Neural cell (in vitro differentiated cells): Measurements from ENCODE around the gene MYO1F. TPM values are rescaled to one million over a fixed set of nuclear protein-coding genes. Genes with fewer than 3 reads are reported as not detected.

Source experiments
- H2AFZ ChIP-seq: fragments of 200-600, 300-800 bp; sonication (generic), shearing (Covaris generic); 2 replicates; pipeline ENCODE4 v1.6.0; 2014; ENCODE audit warnings: low read depth, mild to moderate bottlenecking, antibody characterized with exemption, low read length, moderate library complexity
- H3F3A ChIP-seq: fragments of 200-600 bp; shearing (Covaris generic); 2 replicates; pipeline ENCODE4 v1.6.1; 2016; ENCODE audit warnings: mild to moderate bottlenecking, moderate library complexity, mixed read lengths, antibody characterized with exemption, low read length; ENCODE audit not compliant: insufficient read depth, poor library complexity, severe bottlenecking
- H3K27ac ChIP-seq: fragments of 200-600, 300-800 bp; sonication (generic), shearing (Covaris generic); 2 replicates; pipeline ENCODE4 v1.5.1; 2014; ENCODE audit warnings: mild to moderate bottlenecking, low read length, moderate library complexity
- H3K27me3 ChIP-seq: fragments of 300-800, 200-600 bp; sonication (generic), shearing (Covaris generic); 2 replicates; pipeline ENCODE4 v1.6.0; 2014; ENCODE audit warnings: mild to moderate bottlenecking, low read depth, low read length, moderate library complexity; ENCODE audit not compliant: insufficient read depth
- H3K36me3 ChIP-seq: fragments of 300-800, 200-600 bp; sonication (generic), shearing (Covaris generic); 2 replicates; pipeline ENCODE4 v1.5.1; 2014; ENCODE audit warnings: mild to moderate bottlenecking, antibody characterized with exemption, low read length, moderate library complexity; ENCODE audit not compliant: insufficient read depth
- H3K4me2 ChIP-seq: fragments of 300-800, 200-600 bp; sonication (generic), shearing (Covaris generic); 2 replicates; pipeline ENCODE4 v1.6.0; 2014; ENCODE audit warnings: mild to moderate bottlenecking, low read length
- H3K4me3 ChIP-seq: fragments of 300-800, 200-600 bp; sonication (generic), shearing (Covaris generic); 2 replicates; pipeline ENCODE4 v1.5.1; 2014; ENCODE audit warnings: mild to moderate bottlenecking, low read length, moderate library complexity
- H3K79me2 ChIP-seq: fragments of 200-600 bp; shearing (Covaris generic); replicated peaks from 2 replicates; pipeline ENCODE4 v1.6.0; 2014; ENCODE audit warnings: mild to moderate bottlenecking, low read length, moderate library complexity; ENCODE audit not compliant: insufficient read depth
- H3K9ac ChIP-seq: fragments of 300-800, 200-600 bp; sonication (generic), shearing (Covaris generic); 2 replicates; pipeline ENCODE4 v1.6.1; 2016; ENCODE audit warnings: mild to moderate bottlenecking, low read length, mixed read lengths
- H3K9me2 ChIP-seq: fragments of 200-600 bp; shearing (Covaris generic); 2 replicates; pipeline ENCODE4 v1.6.1; 2016; ENCODE audit warnings: mild to moderate bottlenecking, low read length, mixed read lengths; ENCODE audit not compliant: insufficient read depth
- H3K9me3 ChIP-seq: fragments of 200-600, 300-800 bp; sonication (generic), shearing (Covaris generic); 2 replicates; pipeline ENCODE4 v1.6.1; 2016; ENCODE audit warnings: mild to moderate bottlenecking, mixed run types, low read length, moderate library complexity, mixed read lengths
- H4K20me1 ChIP-seq: fragments of 200-600 bp; shearing (Covaris generic); 2 replicates; pipeline ENCODE4 v1.6.1; 2016; ENCODE audit warnings: mild to moderate bottlenecking, mixed run types; ENCODE audit not compliant: insufficient read depth
- EP300 ChIP-seq: fragments of 450-650 bp; conservative IDR thresholded peaks from 2 replicates; pipeline ENCODE4 v1.6.1; 2014; ENCODE audit warnings: antibody characterized with exemption, mild to moderate bottlenecking, moderate library complexity; ENCODE audit not compliant: poor library complexity, severe bottlenecking
- EZH2 ChIP-seq: fragments of 200-600, 300-800 bp; shearing (Covaris generic), sonication (generic); IDR thresholded peaks from 2 replicates; pipeline ENCODE4 v1.6.1; 2014; ENCODE audit warnings: antibody characterized with exemption, low read length, borderline replicate concordance, mild to moderate bottlenecking; ENCODE audit not compliant: insufficient read depth, poor library complexity, severe bottlenecking
- MXI1 ChIP-seq: fragments of 450-650 bp; conservative IDR thresholded peaks from 2 replicates; pipeline ENCODE4 v1.6.1; 2014; ENCODE audit warnings: antibody characterized with exemption, mild to moderate bottlenecking; ENCODE audit not compliant: poor library complexity, severe bottlenecking
- POLR2AphosphoS5 ChIP-seq: IDR thresholded peaks from 2 replicates; pipeline ENCODE4 v1.6.1; 2012
- RAD21 ChIP-seq: fragments of 450-650 bp; conservative IDR thresholded peaks from 2 replicates; pipeline ENCODE4 v1.6.1; 2014; ENCODE audit warnings: antibody characterized with exemption, mild to moderate bottlenecking, moderate library complexity
- SMC3 ChIP-seq: fragments of 450-650 bp; conservative IDR thresholded peaks from 2 replicates; pipeline ENCODE4 v1.6.1; 2014; ENCODE audit warnings: antibody characterized with exemption, mild to moderate bottlenecking, moderate library complexity; ENCODE audit not compliant: poor library complexity
- TAF1 ChIP-seq: IDR thresholded peaks from 2 replicates; pipeline ENCODE4 v1.6.1; 2012; ENCODE audit warnings: low read depth
- polyA plus RNA-seq: library from polyadenylated mRNA; depleted of rRNA; stranded (reverse); fragments of >200 nt; gene quantifications from 2 replicates; pipeline ENCODE4 v1.2.3, GENCODE V29; 2014
- TF ChIP-seq, protein P1 (sequence below): IDR thresholded peaks from 2 replicates; pipeline ENCODE4 v1.6.1; 2012; ENCODE audit warnings: borderline replicate concordance
- TF ChIP-seq, protein P2 (sequence below): fragments of 450-650 bp; IDR thresholded peaks from 2 replicates; pipeline ENCODE4 v1.5.1; 2014; ENCODE audit warnings: antibody characterized with exemption, mild to moderate bottlenecking, moderate library complexity; ENCODE audit not compliant: poor library complexity, severe bottlenecking

The MYO1F gene
- polyA plus RNA-seq, 1 donor from 2014 or later, result 0.40 TPM

DNA sequence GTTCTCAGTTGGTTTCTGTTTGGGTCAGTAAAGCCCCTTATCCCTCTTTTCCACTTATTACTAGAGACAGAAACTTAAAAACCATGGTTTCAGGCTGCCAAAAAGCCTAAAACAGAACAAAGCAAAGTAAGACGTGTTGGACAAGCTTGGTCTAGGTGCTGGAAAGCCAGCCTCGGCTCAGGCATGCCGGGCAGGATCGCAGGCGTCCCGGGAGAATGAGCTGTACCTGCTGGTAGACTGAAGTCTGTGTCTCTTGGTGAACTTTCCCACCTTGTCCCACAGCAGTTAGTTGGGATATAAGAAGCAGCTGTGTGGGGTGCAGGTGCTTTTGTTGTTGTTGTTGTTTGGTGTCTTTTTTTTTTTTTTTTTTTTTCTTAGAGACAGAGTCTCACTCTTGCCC is 95.6 kb downstream of the MYO1F start:
- H3K9ac ChIP-seq, result no peak overlapping the region
- H3K4me2 ChIP-seq, result no peak overlapping the region
- H4K20me1 ChIP-seq, result peaks cover 25% of the 10 kb centered on the region
- H2AFZ ChIP-seq, result no peak overlapping the region
- H3K27me3 ChIP-seq, result no peaks in the 10 kb centered on the region
- H3K79me2 ChIP-seq, result peaks cover 40% of the 10 kb centered on the region
- no peak for TF ChIP-seq SMC3
- TF ChIP-seq POLR2AphosphoS5, result no peak
- TF ChIP-seq MXI1, result no peak
- TF ChIP-seq EP300, result no peak
- TF ChIP-seq, protein P1, sequence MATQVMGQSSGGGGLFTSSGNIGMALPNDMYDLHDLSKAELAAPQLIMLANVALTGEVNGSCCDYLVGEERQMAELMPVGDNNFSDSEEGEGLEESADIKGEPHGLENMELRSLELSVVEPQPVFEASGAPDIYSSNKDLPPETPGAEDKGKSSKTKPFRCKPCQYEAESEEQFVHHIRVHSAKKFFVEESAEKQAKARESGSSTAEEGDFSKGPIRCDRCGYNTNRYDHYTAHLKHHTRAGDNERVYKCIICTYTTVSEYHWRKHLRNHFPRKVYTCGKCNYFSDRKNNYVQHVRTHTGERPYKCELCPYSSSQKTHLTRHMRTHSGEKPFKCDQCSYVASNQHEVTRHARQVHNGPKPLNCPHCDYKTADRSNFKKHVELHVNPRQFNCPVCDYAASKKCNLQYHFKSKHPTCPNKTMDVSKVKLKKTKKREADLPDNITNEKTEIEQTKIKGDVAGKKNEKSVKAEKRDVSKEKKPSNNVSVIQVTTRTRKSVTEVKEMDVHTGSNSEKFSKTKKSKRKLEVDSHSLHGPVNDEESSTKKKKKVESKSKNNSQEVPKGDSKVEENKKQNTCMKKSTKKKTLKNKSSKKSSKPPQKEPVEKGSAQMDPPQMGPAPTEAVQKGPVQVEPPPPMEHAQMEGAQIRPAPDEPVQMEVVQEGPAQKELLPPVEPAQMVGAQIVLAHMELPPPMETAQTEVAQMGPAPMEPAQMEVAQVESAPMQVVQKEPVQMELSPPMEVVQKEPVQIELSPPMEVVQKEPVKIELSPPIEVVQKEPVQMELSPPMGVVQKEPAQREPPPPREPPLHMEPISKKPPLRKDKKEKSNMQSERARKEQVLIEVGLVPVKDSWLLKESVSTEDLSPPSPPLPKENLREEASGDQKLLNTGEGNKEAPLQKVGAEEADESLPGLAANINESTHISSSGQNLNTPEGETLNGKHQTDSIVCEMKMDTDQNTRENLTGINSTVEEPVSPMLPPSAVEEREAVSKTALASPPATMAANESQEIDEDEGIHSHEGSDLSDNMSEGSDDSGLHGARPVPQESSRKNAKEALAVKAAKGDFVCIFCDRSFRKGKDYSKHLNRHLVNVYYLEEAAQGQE, result no peak
- no peak for TF ChIP-seq EZH2
- TF ChIP-seq, protein P2, sequence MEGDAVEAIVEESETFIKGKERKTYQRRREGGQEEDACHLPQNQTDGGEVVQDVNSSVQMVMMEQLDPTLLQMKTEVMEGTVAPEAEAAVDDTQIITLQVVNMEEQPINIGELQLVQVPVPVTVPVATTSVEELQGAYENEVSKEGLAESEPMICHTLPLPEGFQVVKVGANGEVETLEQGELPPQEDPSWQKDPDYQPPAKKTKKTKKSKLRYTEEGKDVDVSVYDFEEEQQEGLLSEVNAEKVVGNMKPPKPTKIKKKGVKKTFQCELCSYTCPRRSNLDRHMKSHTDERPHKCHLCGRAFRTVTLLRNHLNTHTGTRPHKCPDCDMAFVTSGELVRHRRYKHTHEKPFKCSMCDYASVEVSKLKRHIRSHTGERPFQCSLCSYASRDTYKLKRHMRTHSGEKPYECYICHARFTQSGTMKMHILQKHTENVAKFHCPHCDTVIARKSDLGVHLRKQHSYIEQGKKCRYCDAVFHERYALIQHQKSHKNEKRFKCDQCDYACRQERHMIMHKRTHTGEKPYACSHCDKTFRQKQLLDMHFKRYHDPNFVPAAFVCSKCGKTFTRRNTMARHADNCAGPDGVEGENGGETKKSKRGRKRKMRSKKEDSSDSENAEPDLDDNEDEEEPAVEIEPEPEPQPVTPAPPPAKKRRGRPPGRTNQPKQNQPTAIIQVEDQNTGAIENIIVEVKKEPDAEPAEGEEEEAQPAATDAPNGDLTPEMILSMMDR, result no peak
- TF ChIP-seq RAD21, result no peak
- no peak for TF ChIP-seq TAF1
- H3K36me3 ChIP-seq, result peaks cover 9% of the 10 kb centered on the region
- H3K27ac ChIP-seq, result no peak overlapping the region
- H3K4me3 ChIP-seq, result no peak overlapping the region
- no peaks in the 10 kb centered on the region for H3K9me3 ChIP-seq
- H3F3A ChIP-seq, result no peaks in the 10 kb centered on the region
- H3K9me2 ChIP-seq, result no peaks in the 10 kb centered on the region

DNA sequence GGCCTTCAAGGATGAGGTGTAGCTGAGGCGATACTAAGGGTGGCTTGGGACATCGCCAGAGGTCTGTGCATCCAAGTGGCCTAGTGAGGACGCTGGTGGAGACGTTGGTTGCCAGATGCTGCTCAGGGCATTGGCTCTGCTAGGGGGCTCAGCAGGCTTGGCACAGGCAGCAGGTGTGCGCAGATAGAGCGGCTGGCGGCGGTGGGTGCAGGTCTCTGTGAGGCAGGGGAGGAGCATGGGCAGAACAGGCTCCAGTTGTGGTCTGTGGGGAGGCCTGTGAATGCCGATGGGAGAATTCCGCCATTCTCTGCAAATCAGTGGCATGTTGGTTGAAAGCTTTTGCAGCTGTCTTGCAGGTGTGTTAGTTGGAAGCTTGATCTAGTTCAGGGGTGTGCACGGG is 96.0 kb downstream of the MYO1F start:
- no peak overlapping the region for H3K4me3 ChIP-seq
- H3K9me2 ChIP-seq, result no peaks in the 10 kb centered on the region
- H3K27ac ChIP-seq, result no peak overlapping the region
- H3K9ac ChIP-seq, result no peak overlapping the region
- H3K4me2 ChIP-seq, result no peak overlapping the region
- H3K79me2 ChIP-seq, result peaks cover 40% of the 10 kb centered on the region
- peaks cover 25% of the 10 kb centered on the region for H4K20me1 ChIP-seq
- H3F3A ChIP-seq, result no peaks in the 10 kb centered on the region
- peaks cover 9% of the 10 kb centered on the region for H3K36me3 ChIP-seq
- no peaks in the 10 kb centered on the region for H3K9me3 ChIP-seq
- H3K27me3 ChIP-seq, result no peaks in the 10 kb centered on the region
- TF ChIP-seq, protein P2, result no peak
- TF ChIP-seq MXI1 (no peak), POLR2AphosphoS5 (no peak), SMC3 (no peak), RAD21 (no peak), EZH2 (no peak), EP300 (no peak), TAF1 (no peak)
- TF ChIP-seq, protein P1, result no peak
- H2AFZ ChIP-seq, result no peak overlapping the region
